Measurements from ENCODE around the gene RIBC2.

- TF ChIP-seq CTCF (IDR thresholded peaks at IDR 0.05; ENCODE audit: low read length) (no peak), EZH2 (IDR thresholded peaks at IDR 0.05; ENCODE audit: borderline replicate concordance, low read length) (no peak)
Observed at GRCh38 chr22:45456811-45457210, 43.3 kb downstream of the RIBC2 start.

Measured in OCI-LY1 (cell line).